GM12873 (cell line): Measurements from ENCODE around the gene GPC5.

Experiments used
- TF ChIP-seq, protein P1 (sequence below): IDR thresholded peaks from 2 replicates; pipeline ENCODE4 v1.5.1; 2012; ENCODE audit warnings: low read depth, mild to moderate bottlenecking, moderate library complexity, low read length, control low read depth; ENCODE audit not compliant: insufficient read depth; ENCODE audit errors: missing control alignments

Gene GPC5

DNA sequence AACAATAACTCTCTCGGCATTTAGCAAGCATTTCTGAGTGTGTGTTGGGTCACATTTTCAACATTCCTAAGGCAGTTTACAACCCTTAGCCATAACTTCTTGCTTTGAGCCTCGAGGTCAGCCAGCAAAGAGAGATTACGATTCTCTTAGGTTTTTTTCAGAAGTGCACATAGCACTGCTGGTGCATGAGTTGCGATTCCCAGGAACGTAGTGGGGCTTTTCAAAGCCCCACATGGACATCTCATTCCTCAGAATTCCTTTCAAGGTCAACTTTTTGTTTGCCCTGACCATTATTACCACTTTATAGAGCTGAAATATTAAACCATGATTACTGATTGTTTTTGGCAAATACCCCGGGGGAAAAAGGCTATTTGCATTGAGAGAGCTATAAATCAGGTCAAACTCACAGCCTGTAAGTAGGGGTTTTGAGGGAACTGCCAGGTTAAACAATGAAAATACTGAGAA, 705.3 kb downstream of the GPC5 start:
- TF ChIP-seq, protein P1, sequence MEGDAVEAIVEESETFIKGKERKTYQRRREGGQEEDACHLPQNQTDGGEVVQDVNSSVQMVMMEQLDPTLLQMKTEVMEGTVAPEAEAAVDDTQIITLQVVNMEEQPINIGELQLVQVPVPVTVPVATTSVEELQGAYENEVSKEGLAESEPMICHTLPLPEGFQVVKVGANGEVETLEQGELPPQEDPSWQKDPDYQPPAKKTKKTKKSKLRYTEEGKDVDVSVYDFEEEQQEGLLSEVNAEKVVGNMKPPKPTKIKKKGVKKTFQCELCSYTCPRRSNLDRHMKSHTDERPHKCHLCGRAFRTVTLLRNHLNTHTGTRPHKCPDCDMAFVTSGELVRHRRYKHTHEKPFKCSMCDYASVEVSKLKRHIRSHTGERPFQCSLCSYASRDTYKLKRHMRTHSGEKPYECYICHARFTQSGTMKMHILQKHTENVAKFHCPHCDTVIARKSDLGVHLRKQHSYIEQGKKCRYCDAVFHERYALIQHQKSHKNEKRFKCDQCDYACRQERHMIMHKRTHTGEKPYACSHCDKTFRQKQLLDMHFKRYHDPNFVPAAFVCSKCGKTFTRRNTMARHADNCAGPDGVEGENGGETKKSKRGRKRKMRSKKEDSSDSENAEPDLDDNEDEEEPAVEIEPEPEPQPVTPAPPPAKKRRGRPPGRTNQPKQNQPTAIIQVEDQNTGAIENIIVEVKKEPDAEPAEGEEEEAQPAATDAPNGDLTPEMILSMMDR = no peak

DNA sequence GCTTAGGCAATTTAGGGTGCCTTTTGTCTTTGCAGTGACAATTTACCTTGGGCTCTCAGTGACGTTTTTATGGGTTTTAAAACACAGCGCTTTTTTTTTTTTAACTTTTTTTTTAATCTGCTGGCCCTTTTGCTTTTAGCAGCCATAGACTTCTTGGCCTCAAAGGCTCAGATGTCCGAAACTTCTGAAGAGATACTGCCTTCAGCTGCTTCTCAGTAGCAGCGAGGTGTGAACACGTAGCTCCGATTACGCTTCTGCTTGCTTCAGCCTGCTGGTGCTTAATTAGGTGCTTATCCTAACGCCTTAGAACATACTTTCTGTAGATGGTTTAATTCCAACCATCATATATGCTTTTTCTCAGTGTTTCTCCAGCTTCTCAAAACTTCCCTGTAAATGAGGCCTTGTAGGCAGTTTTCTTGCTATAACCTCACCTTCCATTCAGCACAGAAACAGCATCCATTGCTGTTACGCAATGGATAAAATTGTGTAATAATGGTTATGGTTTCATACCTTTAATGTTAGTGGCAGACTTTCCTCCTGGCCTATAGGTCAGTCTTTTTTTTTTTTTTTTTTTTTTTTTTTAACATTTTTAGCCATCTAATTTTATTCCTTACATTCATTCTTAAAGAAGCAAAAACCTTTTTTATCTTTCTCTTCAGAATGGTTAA, 723.9 kb downstream of the GPC5 start:
- TF ChIP-seq, protein P1 = no peak

DNA sequence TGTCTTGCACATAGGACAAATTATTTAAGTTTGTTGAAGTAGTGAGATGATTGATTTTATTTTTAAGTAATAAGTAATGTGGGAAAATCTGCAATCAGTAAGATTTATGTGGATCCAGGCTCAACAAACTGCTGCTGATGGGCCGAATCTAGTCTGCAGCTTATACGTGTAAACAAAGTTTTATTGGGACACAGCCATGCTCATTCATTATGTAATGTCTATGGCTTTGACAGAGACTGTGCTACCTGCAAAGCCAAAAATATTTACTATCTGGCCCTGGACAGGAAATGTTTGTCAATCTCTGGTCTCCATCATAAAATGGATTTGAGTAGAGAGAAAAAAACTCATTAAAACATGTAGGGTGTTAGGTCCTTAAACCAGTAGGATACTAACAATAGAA, 728.0 kb downstream of the GPC5 start:
- TF ChIP-seq, protein P1 = no peak

DNA sequence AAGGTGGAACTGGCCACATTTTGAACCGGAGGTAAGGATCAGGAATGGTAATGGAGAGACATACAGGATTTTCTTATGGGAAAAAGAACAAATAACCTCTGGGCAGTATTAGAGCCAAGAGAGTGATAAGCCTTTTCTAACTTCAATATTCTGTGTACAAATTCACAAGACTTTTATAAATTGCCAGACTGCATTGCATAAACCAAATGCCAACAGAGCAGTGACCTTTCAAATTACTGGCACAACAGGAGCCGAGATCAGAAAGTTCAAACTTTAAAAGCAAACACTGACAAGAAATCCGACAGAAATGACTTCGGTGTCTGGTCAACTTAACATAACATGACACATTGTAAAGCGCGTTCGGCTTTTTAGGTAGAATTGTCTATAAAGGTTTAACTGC, 737.1 kb downstream of the GPC5 start:
- TF ChIP-seq, protein P1 = no peak

DNA sequence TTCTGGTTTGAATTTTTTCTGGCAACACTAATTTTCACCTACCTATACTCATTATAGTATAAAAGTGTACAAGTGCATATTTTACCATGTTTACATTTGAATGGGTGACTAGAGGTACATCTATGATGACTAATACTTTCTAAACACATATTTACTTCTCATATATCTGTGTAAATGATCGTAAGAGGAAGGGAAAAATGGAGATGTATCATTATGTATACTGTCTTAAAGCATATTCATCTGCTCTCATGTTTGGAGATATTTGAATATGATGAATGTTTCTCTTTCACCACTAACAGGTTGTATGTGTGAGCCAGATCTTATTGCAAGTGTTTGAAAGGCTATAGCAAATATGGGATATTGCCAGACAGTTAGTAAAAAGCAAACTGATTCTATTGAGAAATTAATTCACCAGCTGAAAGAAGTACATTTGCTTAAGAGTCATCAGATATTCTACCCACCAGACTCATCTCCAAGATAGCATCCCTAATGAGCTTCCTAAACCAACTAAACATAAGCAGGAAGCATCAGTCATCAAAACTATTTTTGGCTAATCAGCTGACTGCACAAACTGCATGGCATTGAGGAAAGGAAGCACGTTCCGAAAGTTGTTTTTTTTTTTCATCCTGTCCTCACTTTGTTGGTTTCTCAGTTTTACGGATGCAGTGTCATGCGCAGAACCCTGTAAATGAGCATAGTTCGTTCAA, 738.2 kb downstream of the GPC5 start:
- TF ChIP-seq, protein P1 = no peak

DNA sequence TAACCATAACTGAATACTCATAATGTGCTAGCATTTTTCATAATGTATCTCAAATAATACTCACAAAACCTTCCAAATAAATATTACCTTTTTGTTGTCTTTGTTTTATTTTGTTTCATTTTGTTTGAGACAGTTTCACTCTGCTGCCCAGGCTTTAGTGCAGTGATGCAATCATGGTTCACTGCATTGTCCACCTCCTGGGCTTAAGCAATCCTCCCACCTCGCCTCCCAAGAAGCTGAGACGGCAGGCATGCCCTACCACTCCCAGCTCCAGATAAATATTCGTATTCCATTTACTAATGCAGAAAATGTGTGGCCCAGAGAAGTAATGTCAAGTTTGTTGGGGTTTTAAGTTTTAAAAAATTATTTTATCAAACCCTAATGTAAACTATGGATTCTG, 739.1 kb downstream of the GPC5 start:
- TF ChIP-seq, protein P1 = no peak

DNA sequence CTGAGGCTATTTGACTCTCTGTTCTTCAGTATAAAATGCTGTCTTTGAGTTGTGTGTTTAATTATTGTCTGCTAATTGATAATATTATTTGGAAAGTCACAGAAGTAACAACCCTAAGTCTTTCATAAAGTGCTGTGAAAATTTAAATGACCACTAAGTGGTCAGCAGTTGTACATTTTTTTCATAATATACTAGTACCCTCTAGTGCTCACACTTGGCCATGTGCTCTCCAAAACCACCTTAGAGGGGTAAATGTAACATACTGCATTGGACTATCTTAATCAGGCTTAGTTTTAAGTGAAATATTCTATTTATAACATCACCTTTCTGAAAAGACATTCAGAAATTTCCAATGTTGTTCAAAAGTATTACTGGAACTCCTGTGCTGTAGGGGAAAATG, 745.3 kb downstream of the GPC5 start:
- TF ChIP-seq, protein P1 = no peak
